AG09319 (cell line): ENCODE data around the gene PDK4.

ENCODE experiments used
- DNase-seq: peaks from one replicate; pipeline ENCODE4 v3.0.0-alpha.2; 2010; ENCODE audit warnings: low read depth; ENCODE audit errors: extremely low read depth
- TF ChIP-seq, protein P1 (sequence below): IDR thresholded peaks from 2 replicates; pipeline ENCODE4 v1.5.1; 2011; ENCODE audit warnings: low read depth, mild to moderate bottlenecking, inconsistent platforms, low read length, moderate library complexity

PDK4 gene

GRCh38 chr7:95549818-95550529 lies 46.3 kb downstream of the PDK4 start:
- peak; percentile 8 for DNase-seq
- TF ChIP-seq, protein P1, sequence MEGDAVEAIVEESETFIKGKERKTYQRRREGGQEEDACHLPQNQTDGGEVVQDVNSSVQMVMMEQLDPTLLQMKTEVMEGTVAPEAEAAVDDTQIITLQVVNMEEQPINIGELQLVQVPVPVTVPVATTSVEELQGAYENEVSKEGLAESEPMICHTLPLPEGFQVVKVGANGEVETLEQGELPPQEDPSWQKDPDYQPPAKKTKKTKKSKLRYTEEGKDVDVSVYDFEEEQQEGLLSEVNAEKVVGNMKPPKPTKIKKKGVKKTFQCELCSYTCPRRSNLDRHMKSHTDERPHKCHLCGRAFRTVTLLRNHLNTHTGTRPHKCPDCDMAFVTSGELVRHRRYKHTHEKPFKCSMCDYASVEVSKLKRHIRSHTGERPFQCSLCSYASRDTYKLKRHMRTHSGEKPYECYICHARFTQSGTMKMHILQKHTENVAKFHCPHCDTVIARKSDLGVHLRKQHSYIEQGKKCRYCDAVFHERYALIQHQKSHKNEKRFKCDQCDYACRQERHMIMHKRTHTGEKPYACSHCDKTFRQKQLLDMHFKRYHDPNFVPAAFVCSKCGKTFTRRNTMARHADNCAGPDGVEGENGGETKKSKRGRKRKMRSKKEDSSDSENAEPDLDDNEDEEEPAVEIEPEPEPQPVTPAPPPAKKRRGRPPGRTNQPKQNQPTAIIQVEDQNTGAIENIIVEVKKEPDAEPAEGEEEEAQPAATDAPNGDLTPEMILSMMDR = no peak

DNA sequence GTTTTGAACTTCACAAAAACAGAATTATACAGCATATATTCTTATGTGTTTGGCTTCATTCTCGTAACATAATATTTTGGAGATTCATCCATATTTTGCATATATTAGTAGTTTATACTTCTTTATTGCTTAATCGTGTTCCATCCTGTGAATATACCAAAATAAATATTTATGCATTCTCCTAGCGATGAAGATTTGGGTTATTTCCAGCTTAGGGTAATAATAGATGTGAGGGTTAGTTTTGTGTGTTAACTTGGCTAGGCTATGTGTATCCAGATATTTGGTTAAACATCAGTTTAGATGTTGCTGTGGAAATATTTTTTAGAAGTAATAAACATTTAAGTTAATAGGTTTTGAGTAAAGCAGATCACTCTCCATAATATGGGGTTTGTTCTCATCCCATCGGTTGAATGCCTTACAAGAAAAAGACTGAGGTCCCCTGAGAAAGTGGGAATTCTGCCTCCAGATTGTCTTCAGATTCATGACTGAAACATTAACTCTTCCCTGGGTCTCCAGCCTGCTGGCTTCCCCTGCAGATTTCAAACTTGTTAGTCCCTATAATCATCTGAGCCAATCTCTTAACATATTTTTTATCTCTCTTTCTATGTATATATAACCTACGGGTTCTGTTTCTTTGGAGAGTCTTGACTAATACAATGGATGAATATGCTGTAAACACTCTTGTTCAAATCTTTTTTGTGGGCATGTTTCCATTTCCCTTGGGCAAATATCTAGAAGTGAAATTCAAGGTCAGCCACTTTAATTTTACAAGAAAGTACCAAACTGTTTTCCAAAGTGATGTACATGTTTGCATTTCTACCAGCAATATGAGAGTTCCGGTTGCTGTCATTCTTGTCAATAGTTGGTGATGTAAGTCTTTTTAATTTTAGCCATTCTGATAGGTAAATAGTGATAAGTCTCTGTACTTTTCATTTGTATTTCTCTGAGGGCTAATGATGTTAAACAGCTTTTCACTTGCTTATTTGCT lies 48.7 kb downstream of the PDK4 start:
- TF ChIP-seq, protein P1 = no peak
- DNase-seq = no peak

DNA sequence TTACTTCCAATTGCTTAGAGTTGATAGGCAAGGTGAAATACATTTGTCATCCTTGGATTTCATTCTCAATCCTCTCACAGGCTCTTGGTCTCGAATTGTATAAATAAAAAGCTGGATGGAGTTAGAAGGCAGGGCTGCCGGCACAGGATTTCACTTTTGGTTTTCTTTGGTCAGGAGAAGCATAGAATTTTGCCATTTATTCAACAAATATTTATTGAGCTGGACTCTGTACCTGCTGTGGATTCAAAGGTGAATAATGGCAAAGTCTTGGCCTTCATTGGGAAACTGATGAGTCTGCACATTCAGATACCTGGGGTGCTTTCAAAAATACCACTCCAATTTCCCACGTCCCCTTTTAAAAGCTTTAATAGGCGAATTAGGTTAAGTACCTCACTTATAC lies 49.7 kb downstream of the PDK4 start:
- no peak for DNase-seq
- TF ChIP-seq, protein P1 = no peak

DNA sequence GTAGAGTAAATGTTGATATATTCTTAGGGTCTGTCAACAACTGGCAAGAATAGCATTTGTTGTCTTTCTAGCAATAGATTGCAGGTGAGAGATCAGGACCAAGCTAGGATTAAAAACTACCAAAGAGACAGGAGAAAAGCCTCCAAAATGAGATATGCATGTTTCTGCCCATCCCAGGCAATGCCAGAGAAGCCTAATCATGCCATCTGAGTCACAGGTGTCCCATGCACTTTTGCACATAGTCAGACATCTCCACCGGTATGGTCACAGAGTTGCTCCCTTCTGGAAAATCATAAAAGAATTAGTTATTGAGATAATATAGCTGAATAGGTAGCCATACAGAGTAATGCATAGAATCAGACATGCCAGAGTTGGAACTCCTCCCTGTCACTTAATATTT lies 50.6 kb downstream of the PDK4 start:
- DNase-seq = no peak
- TF ChIP-seq, protein P1 = no peak

GRCh38 chr7:95545007-95545615 lies 51.2 kb downstream of the PDK4 start:
- TF ChIP-seq, protein P1 = peak; percentile 91
- peak; percentile 23 for DNase-seq

GRCh38 chr7:95544171-95544570 lies 52.1 kb downstream of the PDK4 start:
- no peak for DNase-seq
- TF ChIP-seq, protein P1 = no peak
